KOPT-K1 (cell line): Measurements from ENCODE around the gene NIPA2.

Source experiments
- H3K27ac ChIP-seq: fragments of 200-600 bp; sonication (generic); 2 replicates; pipeline ENCODE4 v1.5.1; 2016; ENCODE audit warnings: antibody characterized with exemption, mild to moderate bottlenecking, low read depth, low read length; ENCODE audit not compliant: poor library complexity, severe bottlenecking
- H3K36me3 ChIP-seq: fragments of 200-600 bp; sonication (generic); 2 replicates; pipeline ENCODE4 v1.5.1; 2017; ENCODE audit warnings: antibody characterized with exemption, mild to moderate bottlenecking, low read length, moderate library complexity; ENCODE audit not compliant: insufficient read depth
- H3K9me3 ChIP-seq: fragments of 200-600 bp; sonication (generic); 2 replicates; pipeline ENCODE4 v1.5.1; 2017; ENCODE audit warnings: antibody characterized with exemption, low read length, mild to moderate bottlenecking; ENCODE audit not compliant: insufficient read depth, poor library complexity, severe bottlenecking

Gene NIPA2

GRCh38 chr15:22861161-22861560 is 22.7 kb downstream of the NIPA2 start:
- no peak overlapping the region for H3K27ac ChIP-seq
- peaks cover 91% of the 10 kb centered on the region for H3K36me3 ChIP-seq
- H3K9me3 ChIP-seq: no peaks in the 10 kb centered on the region

DNA sequence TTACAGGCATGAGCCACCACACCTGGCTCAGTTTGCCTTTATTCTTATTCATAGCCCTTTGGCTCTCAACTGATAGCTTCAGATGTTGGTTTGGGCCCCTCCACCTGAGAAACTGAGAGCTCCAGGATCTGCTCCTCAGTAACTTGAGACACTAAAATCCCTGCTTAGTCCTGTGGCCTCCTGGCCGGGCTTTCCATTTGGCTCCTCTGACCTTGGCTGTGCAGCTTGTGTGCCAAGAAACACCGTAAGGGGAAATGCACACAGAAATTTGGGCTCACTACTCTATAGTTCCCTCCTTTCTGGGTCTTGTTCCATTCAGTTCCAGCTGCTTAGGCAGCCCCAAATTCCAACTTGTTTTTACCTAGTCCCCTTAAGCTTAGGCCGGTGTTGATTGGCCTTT is 24.9 kb downstream of the NIPA2 start:
- H3K27ac ChIP-seq: no peak overlapping the region
- peaks cover 97% of the 10 kb centered on the region for H3K36me3 ChIP-seq
- H3K9me3 ChIP-seq: no peaks in the 10 kb centered on the region

DNA sequence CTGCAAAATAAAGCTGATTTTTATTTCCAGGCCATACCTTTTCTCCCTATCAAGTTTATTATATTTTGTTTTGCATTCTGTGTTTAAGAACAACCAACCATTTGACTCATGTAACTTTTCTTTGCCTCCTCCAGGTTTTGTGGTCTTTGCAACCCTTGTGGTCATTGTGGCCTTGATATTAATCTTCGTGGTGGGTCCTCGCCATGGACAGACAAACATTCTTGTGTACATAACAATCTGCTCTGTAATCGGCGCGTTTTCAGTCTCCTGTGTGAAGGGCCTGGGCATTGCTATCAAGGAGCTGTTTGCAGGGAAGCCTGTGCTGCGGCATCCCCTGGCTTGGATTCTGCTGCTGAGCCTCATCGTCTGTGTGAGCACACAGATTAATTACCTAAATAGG is 27.6 kb downstream of the NIPA2 start:
- no peaks in the 10 kb centered on the region for H3K9me3 ChIP-seq
- H3K36me3 ChIP-seq: peaks cover 95% of the 10 kb centered on the region
- no peak overlapping the region for H3K27ac ChIP-seq

- no peaks in the 10 kb centered on the region for H3K9me3 ChIP-seq
- H3K36me3 ChIP-seq: peaks cover 77% of the 10 kb centered on the region
- H3K27ac ChIP-seq: no peak overlapping the region
Measured at GRCh38 chr15:22867886-22868285, 29.4 kb downstream of the NIPA2 start.

GRCh38 chr15:22868495-22868894 is 30.0 kb downstream of the NIPA2 start:
- no peaks in the 10 kb centered on the region for H3K9me3 ChIP-seq
- no peak overlapping the region for H3K27ac ChIP-seq
- H3K36me3 ChIP-seq: peaks cover 71% of the 10 kb centered on the region

GRCh38 chr15:22868928-22869327 is 30.5 kb downstream of the NIPA2 start:
- H3K27ac ChIP-seq: no peak overlapping the region
- H3K36me3 ChIP-seq: peaks cover 67% of the 10 kb centered on the region
- H3K9me3 ChIP-seq: no peaks in the 10 kb centered on the region

- H3K36me3 ChIP-seq: peaks cover 58% of the 10 kb centered on the region
- no peak overlapping the region for H3K27ac ChIP-seq
- H3K9me3 ChIP-seq: no peaks in the 10 kb centered on the region
Measured at GRCh38 chr15:22869856-22870255, 31.4 kb downstream of the NIPA2 start.

GRCh38 chr15:22870865-22871264 is 32.4 kb downstream of the NIPA2 start:
- peaks cover 49% of the 10 kb centered on the region for H3K36me3 ChIP-seq
- H3K27ac ChIP-seq: no peak overlapping the region
- no peaks in the 10 kb centered on the region for H3K9me3 ChIP-seq

DNA sequence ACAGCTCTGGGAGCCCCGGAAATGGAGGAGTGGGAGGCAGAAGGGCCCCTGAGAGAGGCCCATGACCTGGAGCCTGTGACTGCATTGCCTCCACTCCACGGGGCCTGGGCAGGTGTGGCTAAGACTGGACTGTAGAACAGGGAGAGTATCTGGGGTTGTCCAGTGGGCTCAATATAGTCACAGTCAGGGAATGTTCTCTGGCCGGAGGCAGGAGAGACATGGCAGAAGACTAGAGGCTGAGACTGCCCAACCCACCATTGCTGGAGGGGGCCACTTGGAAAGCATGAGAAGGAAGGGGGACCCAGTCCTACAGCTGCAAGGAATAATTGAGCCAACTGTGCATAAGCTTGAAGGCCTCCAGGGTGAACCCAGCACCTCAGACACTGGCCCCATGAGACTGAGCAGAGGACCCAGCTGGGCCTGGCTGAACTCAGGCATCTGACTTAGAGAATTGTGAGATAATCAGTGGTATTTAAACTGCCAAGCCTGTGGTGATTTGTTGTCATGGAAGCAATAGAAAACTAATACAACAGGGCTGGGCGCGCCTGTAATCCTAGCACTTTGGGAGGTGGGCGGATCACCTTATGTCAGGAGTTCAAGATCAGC is 33.1 kb downstream of the NIPA2 start:
- Histone ChIP-seq H3K36me3 (peaks cover 42% of the 10 kb centered on the region), H3K27ac (no peak overlapping the region), H3K9me3 (no peaks in the 10 kb centered on the region)

DNA sequence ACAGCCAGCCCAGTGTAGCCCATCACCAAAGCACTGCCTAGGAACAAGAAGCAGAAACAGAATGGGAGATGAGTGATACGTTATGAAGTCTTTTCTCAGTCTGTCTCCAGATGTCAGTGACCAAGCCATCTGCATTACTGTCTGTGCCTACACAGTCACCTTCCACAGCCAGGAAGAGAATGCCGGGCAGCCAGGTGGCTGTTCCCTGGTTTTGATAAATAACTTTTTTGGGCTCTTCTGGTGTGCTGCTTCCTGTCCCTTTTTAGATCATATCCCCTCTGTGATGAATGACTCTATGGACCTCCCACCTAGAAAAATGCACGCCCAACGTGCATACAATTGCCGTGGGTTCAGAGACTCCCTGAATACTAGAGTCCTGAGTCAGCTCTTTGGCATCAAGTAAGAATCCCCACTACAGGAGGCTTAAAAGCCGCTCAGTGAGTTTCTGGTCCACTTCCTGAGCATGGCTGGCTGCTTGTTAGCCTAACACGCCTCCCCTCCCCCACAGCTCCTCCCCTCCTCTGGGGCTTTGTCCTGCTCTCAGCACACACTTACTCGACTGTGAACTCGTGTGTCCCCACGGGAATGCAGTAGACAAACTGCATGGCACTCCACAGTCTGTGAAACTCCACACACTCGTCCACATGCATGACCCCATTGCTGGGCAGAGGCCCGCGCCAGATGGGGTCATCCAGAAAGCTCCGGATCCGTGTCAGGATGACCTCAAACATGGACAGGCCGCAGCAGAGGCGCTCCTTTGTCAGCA is 34.7 kb downstream of the NIPA2 start:
- H3K27ac ChIP-seq: no peak overlapping the region
- no peaks in the 10 kb centered on the region for H3K9me3 ChIP-seq
- peaks cover 26% of the 10 kb centered on the region for H3K36me3 ChIP-seq

GRCh38 chr15:22873841-22874240 is 35.4 kb downstream of the NIPA2 start:
- peaks cover 20% of the 10 kb centered on the region for H3K36me3 ChIP-seq

GRCh38 chr15:22874256-22874655 is 35.8 kb downstream of the NIPA2 start:
- Histone ChIP-seq H3K27ac (no peak overlapping the region), H3K9me3 (no peaks in the 10 kb centered on the region), H3K36me3 (peaks cover 16% of the 10 kb centered on the region)

More at GRCh38 chr15:22873841-22874240, 35.4 kb downstream of the NIPA2 start:
- no peak overlapping the region for H3K27ac ChIP-seq
- no peaks in the 10 kb centered on the region for H3K9me3 ChIP-seq

- Histone ChIP-seq H3K27ac (no peak overlapping the region), H3K36me3 (peaks cover 9% of the 10 kb centered on the region; the same call in 1 of the 2 replicates), H3K9me3 (no peaks in the 10 kb centered on the region)
Measured at GRCh38 chr15:22874966-22875365, 36.5 kb downstream of the NIPA2 start.

GRCh38 chr15:22877117-22877516 is 38.7 kb downstream of the NIPA2 start:
- no peaks in the 10 kb centered on the region for H3K36me3 ChIP-seq
- no peak overlapping the region for H3K27ac ChIP-seq
- no peaks in the 10 kb centered on the region for H3K9me3 ChIP-seq

DNA sequence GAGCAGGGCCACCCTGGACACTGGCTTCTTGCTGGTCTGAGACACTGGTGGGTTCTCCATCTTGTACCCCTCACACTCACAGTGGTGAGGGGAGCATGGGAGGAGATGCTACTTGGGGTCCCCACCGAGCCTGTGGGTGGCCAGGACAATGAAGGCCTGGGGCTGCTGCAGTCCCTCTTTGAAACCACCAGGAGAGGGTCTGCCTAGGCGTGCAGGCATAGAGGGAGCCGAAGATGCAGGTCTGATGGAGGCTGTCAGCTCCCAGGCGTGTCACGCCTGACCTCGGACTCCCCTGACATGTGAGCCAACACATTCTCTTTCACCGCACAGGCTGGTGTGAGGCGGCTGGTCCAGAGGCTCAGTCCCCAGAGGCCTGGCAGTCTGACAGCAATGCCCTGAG is 39.1 kb downstream of the NIPA2 start:
- Histone ChIP-seq H3K36me3 (no peaks in the 10 kb centered on the region), H3K27ac (no peak overlapping the region), H3K9me3 (no peaks in the 10 kb centered on the region)

DNA sequence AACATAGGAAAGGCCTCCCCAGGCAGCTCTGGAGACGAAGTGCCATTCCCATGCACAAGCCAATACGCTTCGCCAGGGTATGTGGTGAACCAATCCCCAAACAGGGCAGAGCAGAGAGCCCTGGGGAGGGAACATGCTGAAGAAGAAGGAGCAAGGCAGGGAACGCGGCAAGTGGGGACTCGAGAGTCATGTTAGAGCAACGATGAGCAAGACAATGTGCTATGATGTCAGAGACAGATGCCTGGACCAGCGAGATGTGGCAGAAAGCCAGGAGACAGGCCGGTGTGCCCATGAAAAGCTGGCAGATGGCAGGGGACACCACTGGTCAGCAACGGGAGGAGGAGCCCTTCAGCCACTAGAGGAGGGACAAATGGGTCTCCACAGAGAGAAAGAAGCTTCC is 39.6 kb downstream of the NIPA2 start:
- H3K36me3 ChIP-seq: no peaks in the 10 kb centered on the region
- no peaks in the 10 kb centered on the region for H3K9me3 ChIP-seq
- no peak overlapping the region for H3K27ac ChIP-seq
